ENCODE data around the gene ARSD.
"Not testable (repeated sequence)": the region's sequence is repeated elsewhere in the genome, so short reads cannot be mapped to it uniquely, and the experiment has no call there.

ARSD gene

GRCh38 chrX:2960861-2961515 lies 31.8 kb upstream of the ARSD start:
- H3K4me3 ChIP-seq (ENCODE audit: low read depth, low read length) = no peak overlapping the region
- DNase-seq (ENCODE audit: low read depth) = no peak
- TF ChIP-seq CTCF (IDR thresholded peaks at IDR 0.05; ENCODE audit: low read depth, low read length) (no peak), POLR2A (IDR thresholded peaks at IDR 0.05; ENCODE audit: extremely low read depth, insufficient read length) (no peak), MYC (IDR thresholded peaks at IDR 0.05; ENCODE audit: low read depth, low read length) (no peak), MAX (IDR thresholded peaks at IDR 0.05; ENCODE audit: low read depth, low read length) (no peak)

GRCh38 chrX:2958199-2958598 lies 29.1 kb upstream of the ARSD start:
- no peak overlapping the region for H3K4me3 ChIP-seq (ENCODE audit: low read depth, low read length)
- TF ChIP-seq MAX (IDR thresholded peaks at IDR 0.05; ENCODE audit: low read depth, low read length) (no peak), CTCF (IDR thresholded peaks at IDR 0.05; ENCODE audit: low read depth, low read length) (no peak), MYC (IDR thresholded peaks at IDR 0.05; ENCODE audit: low read depth, low read length) (no peak), POLR2A (IDR thresholded peaks at IDR 0.05; ENCODE audit: extremely low read depth, insufficient read length) (no peak)
- DNase-seq (ENCODE audit: low read depth) = no peak

- TF ChIP-seq MAX (IDR thresholded peaks at IDR 0.05; ENCODE audit: low read depth, low read length) = no peak
- no peak for TF ChIP-seq POLR2A (IDR thresholded peaks at IDR 0.05; ENCODE audit: extremely low read depth, insufficient read length)
- no peak for TF ChIP-seq MYC (IDR thresholded peaks at IDR 0.05; ENCODE audit: low read depth, low read length)
- no peak for TF ChIP-seq CTCF (IDR thresholded peaks at IDR 0.05; ENCODE audit: low read depth, low read length)
- no peak overlapping the region for H3K4me3 ChIP-seq (ENCODE audit: low read depth, low read length)
- no peak for DNase-seq (ENCODE audit: low read depth)
These were observed 26.7 kb upstream of the ARSD start for GRCh38 chrX:2955838-2956237.

GRCh38 chrX:2955281-2955680 lies 26.1 kb upstream of the ARSD start:
- no peak for DNase-seq (ENCODE audit: low read depth)
- TF ChIP-seq MYC (IDR thresholded peaks at IDR 0.05; ENCODE audit: low read depth, low read length) (no peak), POLR2A (IDR thresholded peaks at IDR 0.05; ENCODE audit: extremely low read depth, insufficient read length) (no peak), CTCF (IDR thresholded peaks at IDR 0.05; ENCODE audit: low read depth, low read length) (no peak), MAX (IDR thresholded peaks at IDR 0.05; ENCODE audit: low read depth, low read length) (no peak)
- H3K4me3 ChIP-seq (ENCODE audit: low read depth, low read length) = no peak overlapping the region

DNA sequence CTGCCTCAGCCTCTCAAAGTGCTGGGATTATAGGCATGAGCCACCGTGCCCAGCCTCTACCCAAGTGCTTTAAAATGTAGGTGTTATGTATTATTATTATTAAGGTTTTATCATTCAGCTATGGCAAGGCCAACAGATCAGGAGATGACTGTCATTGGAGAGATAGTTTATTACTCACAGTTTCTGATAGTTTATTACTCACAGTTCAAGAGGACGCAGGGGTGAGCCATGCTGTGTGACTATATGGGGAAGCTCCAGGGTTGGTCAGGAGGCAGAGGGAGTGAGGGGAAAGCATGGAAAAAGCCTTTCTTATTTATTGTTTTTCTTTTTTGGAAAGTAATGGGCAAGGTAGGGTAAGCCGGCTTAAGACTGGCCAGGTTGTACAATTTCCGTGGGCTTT lies 25.4 kb upstream of the ARSD start:
- H3K4me3 ChIP-seq (ENCODE audit: low read depth, low read length) = no peak overlapping the region
- DNase-seq (ENCODE audit: low read depth) = no peak
- TF ChIP-seq MYC (IDR thresholded peaks at IDR 0.05; ENCODE audit: low read depth, low read length) (no peak), MAX (IDR thresholded peaks at IDR 0.05; ENCODE audit: low read depth, low read length) (no peak), POLR2A (IDR thresholded peaks at IDR 0.05; ENCODE audit: extremely low read depth, insufficient read length) (no peak), CTCF (IDR thresholded peaks at IDR 0.05; ENCODE audit: low read depth, low read length) (no peak)

GRCh38 chrX:2937942-2938341 lies 8.8 kb upstream of the ARSD start:
- H3K4me3 ChIP-seq (ENCODE audit: low read depth, low read length); DNase-seq (ENCODE audit: low read depth): not testable (repeated sequence)
